Smooth muscle cell (in vitro differentiated cells): ENCODE results near the gene ERVMER34-1. TPM values are rescaled to one million over a fixed set of nuclear protein-coding genes. Genes with fewer than 3 reads are reported as not detected.

Source experiments
- DNase-seq: peaks from one replicate; lab custom pipeline; 2025; ENCODE audit not compliant: unreplicated experiment; lab: John Stamatoyannopoulos, UW
- H2AFZ ChIP-seq: fragments of 200-600 bp; sonication (generic); 2 replicates; pipeline ENCODE4 v1.6.0; 2016; ENCODE audit warnings: antibody characterized with exemption, low read depth, mild to moderate bottlenecking
- H3F3A ChIP-seq: fragments of 200-600 bp; sonication (generic); 2 replicates; pipeline ENCODE4 v1.6.0; 2017; ENCODE audit warnings: antibody characterized with exemption, low read depth
- H3K27ac ChIP-seq: fragments of 200-600 bp; sonication (generic); 2 replicates; pipeline ENCODE4 v1.5.1; 2016; ENCODE audit warnings: low read depth, mild to moderate bottlenecking
- H3K27me3 ChIP-seq: fragments of 200-600 bp; sonication (generic); 2 replicates; pipeline ENCODE4 v1.6.1; 2016; ENCODE audit warnings: low read depth, mild to moderate bottlenecking
- H3K36me3 ChIP-seq: fragments of 200-600 bp; sonication (generic); 2 replicates; pipeline ENCODE4 v1.5.1; 2016; ENCODE audit warnings: low read depth
- H3K4me1 ChIP-seq: fragments of 200-600 bp; sonication (generic); 2 replicates; pipeline ENCODE4 v1.5.1; 2016; ENCODE audit warnings: low read depth
- H3K4me2 ChIP-seq: fragments of 200-600 bp; sonication (generic); 2 replicates; pipeline ENCODE4 v1.6.0; 2016; ENCODE audit warnings: mild to moderate bottlenecking
- H3K4me3 ChIP-seq: fragments of 200-600 bp; sonication (generic); 2 replicates; pipeline ENCODE4 v1.5.1; 2016; ENCODE audit warnings: mild to moderate bottlenecking
- H3K79me2 ChIP-seq: fragments of 200-600 bp; sonication (generic); 2 replicates; pipeline ENCODE4 v1.6.0; 2016; ENCODE audit warnings: low read depth, mild to moderate bottlenecking
- H3K9ac ChIP-seq: fragments of 200-600 bp; sonication (generic); 2 replicates; pipeline ENCODE4 v1.6.0; 2016; ENCODE audit warnings: low read depth
- H3K9me3 ChIP-seq: fragments of 200-600 bp; sonication (generic); replicated peaks from 2 replicates; pipeline ENCODE4 v1.5.1; 2016; ENCODE audit warnings: low read depth
- H4K20me1 ChIP-seq: fragments of 200-600 bp; sonication (generic); 2 replicates; pipeline ENCODE4 v1.6.0; 2016; ENCODE audit warnings: low read depth
- CTCF ChIP-seq: fragments of 200-600 bp; sonication (generic); IDR thresholded peaks from 2 replicates; pipeline ENCODE4 v1.5.1; 2017; ENCODE audit warnings: borderline replicate concordance, mild to moderate bottlenecking, antibody characterized with exemption; ENCODE audit not compliant: insufficient read depth, poor library complexity, severe bottlenecking
- WGBS: methylation state at CpG from one replicate; pipeline ENCODE4 v1.1.7; 2016; ENCODE audit warnings: low lambda C conversion rate; 5-methylcytosine and 5-hydroxymethylcytosine counted together
- polyA plus RNA-seq: library from polyadenylated mRNA; unstranded; fragments of >200 nt; fragmentation: Nextera tagmentation; extraction: Ambion mirVana; gene quantifications from 2 replicates; pipeline ENCODE4 v1.2.1, GENCODE V29; 2016
- total RNA-seq: library from RNA; depleted of rRNA; stranded (reverse); fragments of >200 nt; gene quantifications from 2 replicates; pipeline ENCODE4 v1.2.3, GENCODE V29; 2014

Gene ERVMER34-1
- total and polyA plus RNA-seq, 2 experiments from 2014 or later, result 0.71 to 4.1 TPM

- H3K79me2 ChIP-seq, result no peaks in the 10 kb centered on the region
- H3K36me3 ChIP-seq, result no peaks in the 10 kb centered on the region
- H3K4me2 ChIP-seq, result no peak overlapping the region
- 98% methylated on average over 6 of the region's 6 CpGs for WGBS
- no peaks in the 10 kb centered on the region for H3K4me1 ChIP-seq
- H3K27me3 ChIP-seq, result no peaks in the 10 kb centered on the region
- no peak overlapping the region for H3K4me3 ChIP-seq
- no peaks in the 10 kb centered on the region for H4K20me1 ChIP-seq
- no peak for TF ChIP-seq CTCF
- H3K9ac ChIP-seq, result no peak overlapping the region
- no peak overlapping the region for H2AFZ ChIP-seq
- H3K9me3 ChIP-seq, result no peaks in the 10 kb centered on the region
- no peak overlapping the region for H3K27ac ChIP-seq
- H3F3A ChIP-seq, result no peaks in the 10 kb centered on the region
- no peak for DNase-seq
Measured at GRCh38 chr4:52789774-52790173, 38.5 kb upstream of the ERVMER34-1 start.

- WGBS, result 89% methylated on average over 6 of the region's 6 CpGs
- Histone ChIP-seq H3K79me2 (no peaks in the 10 kb centered on the region), H4K20me1 (no peaks in the 10 kb centered on the region), H2AFZ (no peak overlapping the region), H3K9ac (no peak overlapping the region), H3F3A (no peaks in the 10 kb centered on the region), H3K27ac (no peak overlapping the region), H3K27me3 (no peaks in the 10 kb centered on the region), H3K4me1 (no peaks in the 10 kb centered on the region), H3K4me3 (no peak overlapping the region), H3K36me3 (no peaks in the 10 kb centered on the region), H3K9me3 (no peaks in the 10 kb centered on the region), H3K4me2 (no peak overlapping the region)
- no peak for TF ChIP-seq CTCF
- no peak for DNase-seq
Measured at GRCh38 chr4:52788806-52789205, 37.6 kb upstream of the ERVMER34-1 start.

GRCh38 chr4:52783069-52783468 is 31.8 kb upstream of the ERVMER34-1 start:
- no peak overlapping the region for H3K9ac ChIP-seq
- H3K9me3 ChIP-seq, result no peaks in the 10 kb centered on the region
- no peak overlapping the region for H3K4me2 ChIP-seq
- no peaks in the 10 kb centered on the region for H3K4me1 ChIP-seq
- 86% methylated on average over 4 of the region's 4 CpGs for WGBS
- no peak for TF ChIP-seq CTCF
- H3K79me2 ChIP-seq, result no peaks in the 10 kb centered on the region
- H4K20me1 ChIP-seq, result no peaks in the 10 kb centered on the region
- DNase-seq, result no peak
- no peak overlapping the region for H3K27ac ChIP-seq
- no peaks in the 10 kb centered on the region for H3K27me3 ChIP-seq
- no peaks in the 10 kb centered on the region for H3K36me3 ChIP-seq
- no peaks in the 10 kb centered on the region for H3F3A ChIP-seq
- no peak overlapping the region for H2AFZ ChIP-seq
- no peak overlapping the region for H3K4me3 ChIP-seq

DNA sequence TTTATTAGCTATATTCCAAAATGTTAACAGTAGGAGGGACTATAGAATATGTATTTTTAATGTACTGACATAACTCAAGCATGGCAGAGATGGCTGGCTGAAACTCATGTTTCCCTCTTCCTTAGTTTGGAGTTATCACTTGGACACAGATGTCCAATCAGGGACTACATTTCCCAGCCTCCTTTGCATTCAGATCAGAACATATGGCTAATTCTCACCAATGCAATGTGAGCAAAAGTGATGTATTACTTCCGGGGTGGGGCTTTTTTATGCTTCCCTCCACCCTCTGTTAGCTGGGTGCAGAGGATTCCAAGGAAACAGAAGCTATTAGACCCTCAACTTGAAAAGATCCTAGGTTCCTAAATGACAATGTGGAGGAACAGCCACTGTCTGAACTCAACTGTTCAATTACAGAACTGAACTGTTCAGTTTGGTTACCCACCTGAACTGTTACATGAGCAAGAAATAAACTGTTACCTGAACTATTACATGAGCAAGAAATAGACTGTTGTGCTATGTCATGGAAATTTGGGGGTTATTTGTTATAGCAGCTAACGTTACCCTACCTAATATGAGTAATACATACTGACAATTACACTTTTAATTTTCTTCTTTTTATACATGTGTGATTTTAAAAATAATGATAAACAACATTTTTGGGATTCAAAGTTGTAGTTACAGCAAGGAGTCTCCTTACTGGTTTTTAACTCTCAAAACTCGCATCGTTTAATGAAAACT is 29.6 kb upstream of the ERVMER34-1 start:
- Histone ChIP-seq H3K9me3 (no peaks in the 10 kb centered on the region), H3K79me2 (no peaks in the 10 kb centered on the region), H3K27me3 (no peaks in the 10 kb centered on the region), H3F3A (no peaks in the 10 kb centered on the region), H3K9ac (no peak overlapping the region), H3K36me3 (no peaks in the 10 kb centered on the region), H3K4me2 (no peak overlapping the region), H2AFZ (no peak overlapping the region), H4K20me1 (no peaks in the 10 kb centered on the region), H3K27ac (no peak overlapping the region), H3K4me1 (no peaks in the 10 kb centered on the region), H3K4me3 (no peak overlapping the region)
- DNase-seq, result no peak
- no peak for TF ChIP-seq CTCF
- WGBS, result 93% methylated on average over 4 of the region's 4 CpGs
